Measurements from ENCODE around the gene POC1A.

Gene POC1A

GRCh38 chr3:52097851-52098507 is 56.2 kb downstream of the POC1A start:
- DNase-seq, result no peak

DNA sequence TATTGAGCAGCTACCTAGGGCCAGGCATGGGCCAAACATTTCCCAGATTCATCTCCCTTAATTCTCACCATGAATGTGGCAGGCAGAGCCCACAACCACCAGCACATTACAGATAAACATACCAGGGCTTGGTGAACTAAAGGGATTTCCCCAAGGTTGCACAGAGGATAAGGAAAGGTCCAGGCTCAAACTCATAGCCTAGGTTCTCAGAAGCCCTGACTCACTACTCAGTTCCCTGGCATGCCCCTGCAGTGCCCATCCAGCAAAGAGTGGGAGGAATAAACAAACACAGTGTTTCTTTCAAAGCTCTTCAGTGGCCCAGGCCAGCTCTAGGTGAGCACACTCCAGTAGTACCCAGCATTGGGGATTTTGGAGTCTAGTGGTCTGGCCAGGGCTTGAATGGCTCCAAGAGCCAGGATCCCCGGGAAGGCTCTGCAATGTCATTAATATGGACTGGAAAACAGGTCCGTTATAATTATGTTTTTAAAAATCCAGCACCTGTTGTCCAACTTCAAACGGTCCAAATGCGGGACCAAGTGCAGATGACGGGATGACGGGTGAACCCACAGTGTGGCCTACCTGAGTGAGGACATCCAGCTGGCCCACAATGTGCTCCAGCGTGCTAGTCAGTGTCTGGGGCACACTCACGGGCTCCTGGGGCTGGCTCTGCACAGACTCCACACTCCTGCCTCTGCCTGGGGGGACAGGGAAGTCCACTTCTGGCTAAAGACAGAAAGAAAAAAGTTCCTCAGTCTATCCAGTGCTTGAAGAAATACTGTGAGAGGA is 58.0 kb downstream of the POC1A start:
- no peak for DNase-seq

GRCh38 chr3:52094571-52095485 is 59.4 kb downstream of the POC1A start:
- no peak for DNase-seq

- no peak for DNase-seq
Measured at GRCh38 chr3:52093756-52094545, 60.3 kb downstream of the POC1A start.

DNA sequence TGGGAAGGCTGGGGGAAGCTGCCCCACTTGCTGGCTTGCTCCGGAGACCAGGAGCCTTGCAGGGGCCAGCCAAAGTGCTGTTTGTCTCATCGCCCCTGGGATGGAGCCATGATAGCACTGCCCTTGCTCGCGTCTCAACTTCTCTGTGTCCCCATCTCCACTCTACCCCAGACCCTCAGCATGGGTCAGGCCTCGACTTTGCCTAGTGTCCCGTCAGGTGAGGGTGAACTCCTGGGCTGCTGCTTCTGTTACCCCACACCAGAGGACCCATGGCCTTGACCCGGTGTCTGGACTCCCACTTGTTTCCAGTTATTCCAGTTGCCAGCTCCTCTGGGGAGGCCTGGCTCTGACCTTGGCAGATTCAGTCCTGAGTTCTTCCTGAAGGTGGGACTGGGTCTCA is 61.3 kb downstream of the POC1A start:
- no peak for DNase-seq

DNA sequence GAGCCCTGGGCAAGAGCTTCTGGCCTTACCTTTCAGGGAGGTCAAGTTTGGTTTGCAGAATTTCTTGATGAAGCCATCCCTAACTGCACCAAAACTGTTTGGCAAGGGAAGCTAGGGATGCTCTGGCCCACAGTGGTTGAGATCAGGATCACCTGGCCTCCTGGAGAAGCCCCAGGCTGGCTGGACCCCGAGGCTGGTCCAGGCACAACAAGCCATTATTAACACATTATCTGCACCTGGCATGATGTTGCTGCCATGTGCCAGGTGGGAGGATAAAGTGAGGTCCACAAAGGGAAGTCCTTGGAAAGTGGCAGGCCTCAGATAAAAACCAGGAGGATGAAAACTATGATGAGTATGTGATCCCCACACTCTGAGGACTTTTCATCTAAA is 62.0 kb downstream of the POC1A start:
- DNase-seq, result no peak

DNA sequence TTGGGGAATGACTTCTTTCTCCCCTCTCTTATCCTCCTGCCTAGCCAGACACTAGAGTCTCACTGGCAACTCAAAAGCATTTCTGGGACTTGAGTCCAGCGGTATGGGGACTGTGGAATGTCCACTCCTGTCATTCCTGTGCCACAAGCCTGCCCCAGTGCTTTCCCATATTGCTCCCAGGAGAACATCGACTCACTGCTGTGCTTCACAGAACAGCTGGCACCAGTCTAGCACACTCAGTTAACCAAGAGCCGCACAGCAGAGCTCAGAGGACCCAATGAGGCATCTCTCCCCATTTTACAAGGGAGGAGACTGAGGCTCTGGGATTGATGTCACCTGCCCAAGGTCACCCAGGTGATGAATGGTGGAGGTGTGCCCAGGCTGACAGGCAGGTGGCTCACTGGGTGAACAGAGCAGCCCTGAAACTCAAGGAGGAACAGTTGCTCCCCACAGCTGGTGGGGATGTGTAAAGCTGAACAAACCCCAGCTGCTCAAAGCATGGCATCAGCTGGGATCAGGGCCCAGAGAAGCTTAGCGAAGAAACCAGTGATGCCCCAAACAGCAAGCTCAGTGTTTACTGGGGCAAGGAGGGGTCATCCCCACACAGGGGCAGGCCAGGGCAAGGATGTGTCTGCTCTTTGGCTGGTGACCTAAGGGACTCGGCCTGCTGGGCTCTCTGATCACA is 62.5 kb downstream of the POC1A start:
- no peak for DNase-seq

GRCh38 chr3:52090933-52091468 is 63.2 kb downstream of the POC1A start:
- no peak for DNase-seq

GRCh38 chr3:52090131-52090932 is 63.9 kb downstream of the POC1A start:
- no peak for DNase-seq

- no peak for DNase-seq
Measured at GRCh38 chr3:52089691-52090090, 64.5 kb downstream of the POC1A start.

DNA sequence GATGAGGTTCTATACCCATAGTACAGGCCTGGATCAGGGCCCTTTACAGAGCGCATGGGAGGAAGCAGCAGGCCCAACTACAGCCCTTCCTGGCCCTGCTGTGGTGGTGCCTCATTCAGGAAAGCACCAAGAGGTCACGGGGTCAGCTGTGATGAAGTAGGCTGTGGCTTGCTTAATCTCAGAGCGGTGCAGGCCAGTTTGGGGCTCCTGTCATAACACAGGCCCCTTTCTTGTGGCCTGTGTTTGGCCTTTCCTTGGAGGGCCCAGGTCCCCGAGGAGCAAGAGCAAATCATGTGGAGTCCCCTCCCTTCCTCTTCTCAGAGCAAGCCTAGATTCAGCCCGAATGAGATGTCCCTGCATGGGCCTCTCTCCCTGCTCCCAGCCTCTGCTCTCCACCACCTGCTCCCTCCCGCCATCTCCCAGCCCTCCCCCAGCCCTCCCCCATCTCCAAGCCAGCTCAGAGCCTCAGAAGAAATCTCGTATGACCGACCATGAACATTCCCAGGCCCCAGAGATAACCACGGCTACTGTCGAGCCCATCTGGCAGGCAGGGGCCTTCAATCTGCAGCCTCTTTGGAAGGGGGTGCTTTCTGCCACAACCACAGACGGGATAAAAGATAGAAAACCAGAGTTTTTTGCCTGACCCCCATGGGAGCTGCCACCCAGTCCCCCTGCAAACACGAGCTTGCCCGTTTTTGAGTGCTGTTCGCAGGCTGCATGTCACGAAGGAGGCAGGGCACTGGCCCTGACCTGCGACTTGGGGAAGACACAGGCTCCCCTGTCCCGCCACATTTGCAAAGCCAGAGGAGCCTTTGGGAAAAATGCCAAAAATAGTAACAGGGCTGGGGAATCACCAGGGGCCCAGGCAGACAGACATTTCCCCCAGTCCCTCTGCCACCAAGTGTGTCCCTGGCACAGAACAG is 65.5 kb downstream of the POC1A start:
- DNase-seq, result no peak

GRCh38 chr3:52087731-52088130 is 66.5 kb downstream of the POC1A start:
- no peak for DNase-seq

- DNase-seq, result no peak
Measured at GRCh38 chr3:52086976-52087663, 67.1 kb downstream of the POC1A start.

- DNase-seq, result no peak
Measured at GRCh38 chr3:52086461-52086860, 67.8 kb downstream of the POC1A start.

- DNase-seq, result no peak
Measured at GRCh38 chr3:52085681-52086282, 68.4 kb downstream of the POC1A start.

DNA sequence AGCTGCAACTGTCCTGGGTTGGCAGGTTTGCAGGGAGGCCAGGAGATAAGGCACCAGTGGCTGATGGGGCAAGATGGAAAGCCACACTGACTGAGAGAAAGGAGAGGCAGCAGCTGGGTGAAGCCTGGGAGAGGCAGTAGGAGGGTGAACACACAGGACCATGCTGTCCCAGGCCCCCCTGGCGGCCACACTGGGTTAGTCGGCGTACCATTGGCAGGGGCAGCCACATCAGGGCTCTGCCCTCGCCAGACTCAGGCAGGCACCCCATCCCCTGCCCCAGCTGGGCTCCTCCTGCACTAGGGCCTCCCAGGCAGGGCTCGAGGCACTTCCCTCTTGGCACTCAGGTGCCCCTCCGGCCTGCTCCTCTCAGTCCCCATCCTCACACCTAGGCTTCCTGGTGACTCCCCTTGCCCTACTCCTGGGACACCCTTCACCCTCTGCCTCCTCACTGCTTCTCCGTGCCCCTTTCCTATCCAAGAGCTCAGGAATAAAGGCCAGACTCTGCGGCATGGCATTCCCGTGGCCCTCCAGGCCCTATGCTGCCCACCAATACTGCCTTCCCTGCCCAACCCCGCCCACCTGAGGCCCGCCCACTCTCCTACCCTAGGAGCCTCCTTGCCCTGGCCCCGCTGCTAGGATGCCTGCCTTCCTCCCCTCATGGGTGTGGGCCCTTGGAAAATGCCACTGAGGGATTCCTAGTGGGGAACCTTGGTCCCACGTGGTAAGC is 69.1 kb downstream of the POC1A start:
- no peak for DNase-seq

GRCh38 chr3:52084216-52084945 is 69.8 kb downstream of the POC1A start:
- DNase-seq, result no peak
